AG04450 (cell line): Measurements from ENCODE around the gene DHX58. TPM values are rescaled to one million over a fixed set of nuclear protein-coding genes. Genes with fewer than 3 reads are reported as not detected.

Experiments used
- CTCF ChIA-PET: fragments of 300-600, 350-600 bp; formaldehyde crosslinking; extraction: SDS; loops from one replicate; lab custom pipeline; 2022; ENCODE audit warnings: antibody characterized with exemption, inconsistent platforms; lab: Charles Lee
- POLR2A ChIA-PET: fragments of 350-600 bp; formaldehyde crosslinking; extraction: SDS; loops from one replicate; lab custom pipeline; 2021; ENCODE audit warnings: antibody characterized with exemption, inconsistent platforms; lab: Yijun Ruan, JAX
- DNase-seq: peaks from one replicate; pipeline ENCODE4 v3.0.0-alpha.2; 2011; ENCODE audit warnings: low read depth, low spot score
- H3K27ac ChIP-seq: one replicate; pipeline ENCODE4 v1.5.1; 2012; ENCODE audit warnings: low read depth, low read length, control low read depth
- H3K27me3 ChIP-seq: one replicate; pipeline ENCODE4 v1.6.0; 2012; ENCODE audit warnings: low read length; ENCODE audit not compliant: control insufficient read depth, insufficient read depth
- H3K4me3 ChIP-seq: 2 replicates; pipeline ENCODE4 v1.5.1; 2011; ENCODE audit warnings: mild to moderate bottlenecking, low read depth, low read length, control low read depth
- H3K9me3 ChIP-seq: 2 replicates; pipeline ENCODE4 v1.5.1; 2012; ENCODE audit warnings: low read length; ENCODE audit not compliant: control insufficient read depth, insufficient read depth
- polyA plus RNA-seq: library from polyadenylated mRNA; depleted of rRNA; stranded (reverse); fragments of >200 nt; gene quantifications from 2 replicates; pipeline ENCODE4 v1.2.3, GENCODE V29; 2011
- TF ChIP-seq, protein P1 (sequence below): IDR thresholded peaks from 2 replicates; pipeline ENCODE4 v1.5.1; 2011; ENCODE audit warnings: low read depth, low read length, control low read depth, inconsistent platforms

DHX58 gene
- polyA plus RNA-seq, 1 experiment: 2.0 TPM

DNA sequence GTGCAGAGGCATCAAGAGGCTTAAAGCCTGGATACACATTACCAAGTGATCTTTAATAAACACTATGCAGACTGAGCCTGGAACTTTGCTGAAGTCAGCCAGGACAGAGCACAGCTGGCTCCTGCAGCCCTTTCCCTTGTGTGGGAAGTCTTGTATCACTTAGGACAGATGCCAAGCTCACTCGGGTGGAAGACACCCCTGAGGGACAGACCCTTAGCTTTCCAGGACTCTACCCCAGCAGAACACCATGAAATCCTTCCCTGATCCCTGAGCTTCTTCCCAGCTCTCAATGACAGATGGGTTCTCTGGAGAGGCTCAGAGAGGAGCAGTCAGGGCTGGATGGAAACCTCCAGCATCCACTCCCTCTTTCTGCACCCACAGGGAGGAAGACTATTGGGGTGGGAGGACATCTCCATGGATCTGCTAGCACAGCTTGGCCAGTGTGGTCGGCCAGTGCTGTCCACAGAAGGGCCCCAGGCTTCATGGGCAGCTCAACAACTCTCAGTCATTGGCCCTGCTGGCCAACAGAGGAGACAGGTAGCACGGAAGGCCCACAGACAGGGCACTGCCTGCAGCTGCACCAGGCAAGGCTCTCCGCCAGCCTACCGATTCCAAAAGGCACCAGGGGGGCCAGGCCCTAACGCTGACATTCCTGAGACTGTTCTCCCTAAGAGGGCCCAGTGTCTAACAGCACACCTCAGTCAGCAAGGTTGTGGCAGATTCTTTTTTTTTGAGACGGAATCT, 26.4 kb upstream of the DHX58 start:
- H3K4me3 ChIP-seq: no peak overlapping the region
- TF ChIP-seq, protein P1, sequence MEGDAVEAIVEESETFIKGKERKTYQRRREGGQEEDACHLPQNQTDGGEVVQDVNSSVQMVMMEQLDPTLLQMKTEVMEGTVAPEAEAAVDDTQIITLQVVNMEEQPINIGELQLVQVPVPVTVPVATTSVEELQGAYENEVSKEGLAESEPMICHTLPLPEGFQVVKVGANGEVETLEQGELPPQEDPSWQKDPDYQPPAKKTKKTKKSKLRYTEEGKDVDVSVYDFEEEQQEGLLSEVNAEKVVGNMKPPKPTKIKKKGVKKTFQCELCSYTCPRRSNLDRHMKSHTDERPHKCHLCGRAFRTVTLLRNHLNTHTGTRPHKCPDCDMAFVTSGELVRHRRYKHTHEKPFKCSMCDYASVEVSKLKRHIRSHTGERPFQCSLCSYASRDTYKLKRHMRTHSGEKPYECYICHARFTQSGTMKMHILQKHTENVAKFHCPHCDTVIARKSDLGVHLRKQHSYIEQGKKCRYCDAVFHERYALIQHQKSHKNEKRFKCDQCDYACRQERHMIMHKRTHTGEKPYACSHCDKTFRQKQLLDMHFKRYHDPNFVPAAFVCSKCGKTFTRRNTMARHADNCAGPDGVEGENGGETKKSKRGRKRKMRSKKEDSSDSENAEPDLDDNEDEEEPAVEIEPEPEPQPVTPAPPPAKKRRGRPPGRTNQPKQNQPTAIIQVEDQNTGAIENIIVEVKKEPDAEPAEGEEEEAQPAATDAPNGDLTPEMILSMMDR: no peak
- H3K9me3 ChIP-seq: no peaks in the 10 kb centered on the region
- POLR2A ChIA-PET: no interaction called here
- CTCF ChIA-PET: interaction anchor here (0.6 kb wide), 2 partner anchors 13 to 751 kb away, joined by 3 read pairs; no protein-coding TSS in a partner anchor
- H3K27ac ChIP-seq: no peak overlapping the region
- no peak for DNase-seq
- no peaks in the 10 kb centered on the region for H3K27me3 ChIP-seq

DNA sequence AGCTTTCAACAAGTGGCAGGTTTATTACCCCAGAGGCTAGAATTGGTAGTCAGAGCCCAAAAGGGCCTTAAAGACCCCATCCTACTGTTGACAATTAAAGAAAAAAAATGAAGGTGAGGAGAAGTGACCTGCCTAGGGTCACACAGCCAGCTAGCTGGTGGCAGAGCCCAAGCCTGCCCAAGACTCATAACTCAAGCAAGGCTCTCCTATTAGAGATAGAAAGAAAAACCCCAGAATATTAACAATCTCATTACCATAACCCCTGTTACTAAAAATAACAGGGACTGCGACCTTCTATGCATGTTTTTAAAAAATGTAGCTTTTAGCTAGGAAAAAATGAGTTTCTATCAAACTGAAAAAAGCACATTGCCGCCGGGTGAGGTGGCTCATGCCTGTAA, 24.1 kb upstream of the DHX58 start:
- TF ChIP-seq, protein P1: no peak
- ChIA-PET POLR2A (interaction anchor here (0.6 kb wide), 2 partner anchors 16 to 136 kb away, joined by 3 to 4 read pairs; no protein-coding TSS in a partner anchor), CTCF (interaction anchor here (0.5 to 1.4 kb wide), 2 partner anchors 47 to 111 kb away, joined by 3 read pairs; no protein-coding TSS in a partner anchor)
- no peak for DNase-seq
- Histone ChIP-seq H3K27me3 (no peaks in the 10 kb centered on the region), H3K4me3 (no peak overlapping the region), H3K9me3 (no peaks in the 10 kb centered on the region), H3K27ac (no peak overlapping the region)

DNA sequence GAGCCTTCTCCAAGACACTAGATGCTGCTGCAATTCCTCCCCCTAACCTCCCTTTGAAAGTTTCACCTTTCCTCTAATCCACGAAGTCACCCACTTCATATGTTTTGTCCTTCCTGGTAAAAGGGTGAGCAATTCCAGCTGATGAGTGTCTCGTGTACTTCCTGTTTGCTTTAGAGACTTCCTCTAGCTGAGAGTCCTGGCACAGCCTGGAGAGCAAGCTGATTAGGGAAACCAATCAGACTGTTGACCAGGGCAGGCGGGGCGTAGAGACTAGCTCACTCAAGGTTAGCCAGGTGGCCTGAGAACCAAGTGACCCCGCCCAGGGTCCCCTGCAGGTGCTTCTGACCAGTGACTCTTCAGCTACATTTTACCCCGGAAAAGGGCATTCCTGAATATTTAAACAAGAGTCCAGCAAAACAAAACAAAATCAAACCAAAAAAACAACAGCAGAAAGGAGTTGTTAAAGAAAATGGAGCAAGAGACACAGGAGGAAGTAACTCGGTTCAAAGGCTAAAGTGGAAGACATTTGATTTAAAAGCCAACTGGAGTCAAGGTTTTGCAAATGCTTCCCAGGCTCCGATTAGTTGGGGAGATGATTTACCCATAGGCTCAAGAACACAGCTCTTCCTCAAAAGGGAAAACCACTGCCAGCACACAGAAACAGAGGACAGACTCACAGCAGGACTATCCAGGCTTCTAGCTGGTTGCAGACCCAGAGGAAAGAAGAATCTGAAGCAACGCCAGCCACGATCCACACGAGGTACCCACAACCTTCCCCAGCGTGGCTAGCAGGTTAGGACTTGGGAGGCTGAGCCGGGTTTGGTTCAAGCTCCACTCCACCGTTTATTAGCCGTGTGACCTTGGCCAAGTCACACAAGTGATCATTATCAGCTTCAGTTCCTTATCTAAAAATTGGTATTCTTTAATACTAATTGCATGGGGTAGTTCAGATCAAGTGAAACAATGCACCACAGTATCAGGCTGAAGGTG, 23.4 kb upstream of the DHX58 start:
- DNase-seq: no peak
- Histone ChIP-seq H3K27me3 (no peaks in the 10 kb centered on the region), H3K9me3 (no peaks in the 10 kb centered on the region), H3K4me3 (no peak overlapping the region), H3K27ac (peak overlapping the region; percentile 53)
- ChIA-PET POLR2A (interaction anchor here (0.6 to 1.0 kb wide), 3 partner anchors 9 to 136 kb away, joined by 3 to 4 read pairs (median 3); no protein-coding TSS in a partner anchor), CTCF (interaction anchor here (0.5 to 1.4 kb wide), 5 partner anchors 15 to 172 kb away, joined by 3 to 5 read pairs (median 3); no protein-coding TSS in a partner anchor)
- TF ChIP-seq, protein P1: no peak

DNA sequence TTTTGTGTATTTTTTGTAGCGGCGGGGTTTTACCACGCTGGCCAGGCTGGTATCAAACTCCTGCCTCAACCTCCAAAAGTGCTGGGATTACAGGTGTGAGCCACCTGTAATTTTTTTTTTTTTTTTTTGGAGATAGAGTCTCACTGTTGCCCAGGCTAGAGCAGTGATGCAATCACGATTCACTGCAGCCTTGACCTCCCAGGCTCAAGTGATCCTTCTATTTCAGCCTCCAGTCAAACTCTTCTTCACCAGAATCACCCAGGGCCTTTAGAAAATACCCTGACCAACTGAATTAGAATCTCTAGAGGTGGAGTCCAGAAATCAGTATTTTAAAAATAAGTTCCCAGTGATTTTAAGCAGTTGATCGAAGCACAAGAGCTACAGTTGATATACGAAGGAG, 22.6 kb upstream of the DHX58 start:
- Histone ChIP-seq H3K27me3 (no peaks in the 10 kb centered on the region), H3K4me3 (no peak overlapping the region), H3K9me3 (no peaks in the 10 kb centered on the region), H3K27ac (peak overlapping the region; percentile 53)
- POLR2A ChIA-PET: interaction anchor here (0.6 to 1.0 kb wide), 2 partner anchors 9 to 10 kb away, joined by 3 to 4 read pairs; no protein-coding TSS in a partner anchor
- TF ChIP-seq, protein P1: no peak
- CTCF ChIA-PET: interaction anchor here (0.5 to 0.9 kb wide), 4 partner anchors 16 to 186 kb away, joined by 3 to 5 read pairs (median 3); no protein-coding TSS in a partner anchor
- DNase-seq: no peak
